Neural cell (in vitro differentiated cells): ENCODE results near the gene TOGARAM1. TPM values are rescaled to one million over a fixed set of nuclear protein-coding genes. Genes with fewer than 3 reads are reported as not detected.

Experiments used
- H2AFZ ChIP-seq: fragments of 200-600, 300-800 bp; sonication (generic), shearing (Covaris generic); 2 replicates; pipeline ENCODE4 v1.6.0; 2014; ENCODE audit warnings: low read depth, mild to moderate bottlenecking, antibody characterized with exemption, low read length, moderate library complexity
- H3F3A ChIP-seq: fragments of 200-600 bp; shearing (Covaris generic); 2 replicates; pipeline ENCODE4 v1.6.1; 2016; ENCODE audit warnings: mild to moderate bottlenecking, moderate library complexity, mixed read lengths, antibody characterized with exemption, low read length; ENCODE audit not compliant: insufficient read depth, poor library complexity, severe bottlenecking
- H3K27ac ChIP-seq: fragments of 200-600, 300-800 bp; sonication (generic), shearing (Covaris generic); 2 replicates; pipeline ENCODE4 v1.5.1; 2014; ENCODE audit warnings: mild to moderate bottlenecking, low read length, moderate library complexity
- H3K27me3 ChIP-seq: fragments of 300-800, 200-600 bp; sonication (generic), shearing (Covaris generic); 2 replicates; pipeline ENCODE4 v1.6.0; 2014; ENCODE audit warnings: mild to moderate bottlenecking, low read depth, low read length, moderate library complexity; ENCODE audit not compliant: insufficient read depth
- H3K36me3 ChIP-seq: fragments of 300-800, 200-600 bp; sonication (generic), shearing (Covaris generic); 2 replicates; pipeline ENCODE4 v1.5.1; 2014; ENCODE audit warnings: mild to moderate bottlenecking, antibody characterized with exemption, low read length, moderate library complexity; ENCODE audit not compliant: insufficient read depth
- H3K4me2 ChIP-seq: fragments of 300-800, 200-600 bp; sonication (generic), shearing (Covaris generic); 2 replicates; pipeline ENCODE4 v1.6.0; 2014; ENCODE audit warnings: mild to moderate bottlenecking, low read length
- H3K4me3 ChIP-seq: fragments of 300-800, 200-600 bp; sonication (generic), shearing (Covaris generic); 2 replicates; pipeline ENCODE4 v1.5.1; 2014; ENCODE audit warnings: mild to moderate bottlenecking, low read length, moderate library complexity
- H3K79me2 ChIP-seq: fragments of 200-600 bp; shearing (Covaris generic); replicated peaks from 2 replicates; pipeline ENCODE4 v1.6.0; 2014; ENCODE audit warnings: mild to moderate bottlenecking, low read length, moderate library complexity; ENCODE audit not compliant: insufficient read depth
- H3K9ac ChIP-seq: fragments of 300-800, 200-600 bp; sonication (generic), shearing (Covaris generic); 2 replicates; pipeline ENCODE4 v1.6.1; 2016; ENCODE audit warnings: mild to moderate bottlenecking, low read length, mixed read lengths
- H3K9me2 ChIP-seq: fragments of 200-600 bp; shearing (Covaris generic); 2 replicates; pipeline ENCODE4 v1.6.1; 2016; ENCODE audit warnings: mild to moderate bottlenecking, low read length, mixed read lengths; ENCODE audit not compliant: insufficient read depth
- H3K9me3 ChIP-seq: fragments of 200-600, 300-800 bp; sonication (generic), shearing (Covaris generic); 2 replicates; pipeline ENCODE4 v1.6.1; 2016; ENCODE audit warnings: mild to moderate bottlenecking, mixed run types, low read length, moderate library complexity, mixed read lengths
- H4K20me1 ChIP-seq: fragments of 200-600 bp; shearing (Covaris generic); 2 replicates; pipeline ENCODE4 v1.6.1; 2016; ENCODE audit warnings: mild to moderate bottlenecking, mixed run types; ENCODE audit not compliant: insufficient read depth
- EP300 ChIP-seq: fragments of 450-650 bp; conservative IDR thresholded peaks from 2 replicates; pipeline ENCODE4 v1.6.1; 2014; ENCODE audit warnings: antibody characterized with exemption, mild to moderate bottlenecking, moderate library complexity; ENCODE audit not compliant: poor library complexity, severe bottlenecking
- EZH2 ChIP-seq: fragments of 200-600, 300-800 bp; shearing (Covaris generic), sonication (generic); IDR thresholded peaks from 2 replicates; pipeline ENCODE4 v1.6.1; 2014; ENCODE audit warnings: antibody characterized with exemption, low read length, borderline replicate concordance, mild to moderate bottlenecking; ENCODE audit not compliant: insufficient read depth, poor library complexity, severe bottlenecking
- MXI1 ChIP-seq: fragments of 450-650 bp; conservative IDR thresholded peaks from 2 replicates; pipeline ENCODE4 v1.6.1; 2014; ENCODE audit warnings: antibody characterized with exemption, mild to moderate bottlenecking; ENCODE audit not compliant: poor library complexity, severe bottlenecking
- POLR2AphosphoS5 ChIP-seq: IDR thresholded peaks from 2 replicates; pipeline ENCODE4 v1.6.1; 2012
- RAD21 ChIP-seq: fragments of 450-650 bp; conservative IDR thresholded peaks from 2 replicates; pipeline ENCODE4 v1.6.1; 2014; ENCODE audit warnings: antibody characterized with exemption, mild to moderate bottlenecking, moderate library complexity
- SMC3 ChIP-seq: fragments of 450-650 bp; conservative IDR thresholded peaks from 2 replicates; pipeline ENCODE4 v1.6.1; 2014; ENCODE audit warnings: antibody characterized with exemption, mild to moderate bottlenecking, moderate library complexity; ENCODE audit not compliant: poor library complexity
- TAF1 ChIP-seq: IDR thresholded peaks from 2 replicates; pipeline ENCODE4 v1.6.1; 2012; ENCODE audit warnings: low read depth
- polyA plus RNA-seq: library from polyadenylated mRNA; depleted of rRNA; stranded (reverse); fragments of >200 nt; gene quantifications from 2 replicates; pipeline ENCODE4 v1.2.3, GENCODE V29; 2014
- TF ChIP-seq, protein P1 (sequence below): IDR thresholded peaks from 2 replicates; pipeline ENCODE4 v1.6.1; 2012; ENCODE audit warnings: borderline replicate concordance
- TF ChIP-seq, protein P2 (sequence below): fragments of 450-650 bp; IDR thresholded peaks from 2 replicates; pipeline ENCODE4 v1.5.1; 2014; ENCODE audit warnings: antibody characterized with exemption, mild to moderate bottlenecking, moderate library complexity; ENCODE audit not compliant: poor library complexity, severe bottlenecking

The TOGARAM1 gene
- polyA plus RNA-seq, 1 donor from 2014 or later, result 23.8 TPM

DNA sequence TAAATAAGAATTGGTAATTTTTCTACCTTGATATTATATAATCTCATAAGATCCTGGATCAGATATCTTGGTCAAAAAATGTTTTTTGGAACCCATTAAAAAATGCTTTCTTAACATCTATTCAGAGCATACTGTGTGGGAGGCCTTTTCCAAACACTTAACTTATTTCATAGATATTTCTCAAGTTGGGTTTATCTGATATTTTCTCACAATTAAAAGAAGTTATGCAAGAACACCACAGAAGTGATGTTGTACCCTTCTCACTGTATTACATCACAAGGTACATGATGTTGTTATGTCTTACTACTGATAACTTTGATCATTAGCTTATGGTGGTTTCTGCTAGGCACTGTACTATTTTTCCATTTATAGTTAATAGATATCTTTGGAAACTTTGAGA, 98.6 kb downstream of the TOGARAM1 start:
- Histone ChIP-seq H3K9me2 (no peaks in the 10 kb centered on the region), H3K9ac (no peak overlapping the region), H3K9me3 (no peaks in the 10 kb centered on the region), H3K4me2 (no peak overlapping the region), H2AFZ (no peak overlapping the region), H3K27me3 (no peaks in the 10 kb centered on the region), H3K27ac (no peak overlapping the region), H4K20me1 (no peaks in the 10 kb centered on the region), H3K36me3 (peaks cover 9% of the 10 kb centered on the region), H3K79me2 (no peaks in the 10 kb centered on the region), H3F3A (no peaks in the 10 kb centered on the region), H3K4me3 (no peak overlapping the region)
- TF ChIP-seq, protein P1, sequence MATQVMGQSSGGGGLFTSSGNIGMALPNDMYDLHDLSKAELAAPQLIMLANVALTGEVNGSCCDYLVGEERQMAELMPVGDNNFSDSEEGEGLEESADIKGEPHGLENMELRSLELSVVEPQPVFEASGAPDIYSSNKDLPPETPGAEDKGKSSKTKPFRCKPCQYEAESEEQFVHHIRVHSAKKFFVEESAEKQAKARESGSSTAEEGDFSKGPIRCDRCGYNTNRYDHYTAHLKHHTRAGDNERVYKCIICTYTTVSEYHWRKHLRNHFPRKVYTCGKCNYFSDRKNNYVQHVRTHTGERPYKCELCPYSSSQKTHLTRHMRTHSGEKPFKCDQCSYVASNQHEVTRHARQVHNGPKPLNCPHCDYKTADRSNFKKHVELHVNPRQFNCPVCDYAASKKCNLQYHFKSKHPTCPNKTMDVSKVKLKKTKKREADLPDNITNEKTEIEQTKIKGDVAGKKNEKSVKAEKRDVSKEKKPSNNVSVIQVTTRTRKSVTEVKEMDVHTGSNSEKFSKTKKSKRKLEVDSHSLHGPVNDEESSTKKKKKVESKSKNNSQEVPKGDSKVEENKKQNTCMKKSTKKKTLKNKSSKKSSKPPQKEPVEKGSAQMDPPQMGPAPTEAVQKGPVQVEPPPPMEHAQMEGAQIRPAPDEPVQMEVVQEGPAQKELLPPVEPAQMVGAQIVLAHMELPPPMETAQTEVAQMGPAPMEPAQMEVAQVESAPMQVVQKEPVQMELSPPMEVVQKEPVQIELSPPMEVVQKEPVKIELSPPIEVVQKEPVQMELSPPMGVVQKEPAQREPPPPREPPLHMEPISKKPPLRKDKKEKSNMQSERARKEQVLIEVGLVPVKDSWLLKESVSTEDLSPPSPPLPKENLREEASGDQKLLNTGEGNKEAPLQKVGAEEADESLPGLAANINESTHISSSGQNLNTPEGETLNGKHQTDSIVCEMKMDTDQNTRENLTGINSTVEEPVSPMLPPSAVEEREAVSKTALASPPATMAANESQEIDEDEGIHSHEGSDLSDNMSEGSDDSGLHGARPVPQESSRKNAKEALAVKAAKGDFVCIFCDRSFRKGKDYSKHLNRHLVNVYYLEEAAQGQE, result no peak
- no peak for TF ChIP-seq SMC3
- TF ChIP-seq MXI1, result no peak
- TF ChIP-seq, protein P2, sequence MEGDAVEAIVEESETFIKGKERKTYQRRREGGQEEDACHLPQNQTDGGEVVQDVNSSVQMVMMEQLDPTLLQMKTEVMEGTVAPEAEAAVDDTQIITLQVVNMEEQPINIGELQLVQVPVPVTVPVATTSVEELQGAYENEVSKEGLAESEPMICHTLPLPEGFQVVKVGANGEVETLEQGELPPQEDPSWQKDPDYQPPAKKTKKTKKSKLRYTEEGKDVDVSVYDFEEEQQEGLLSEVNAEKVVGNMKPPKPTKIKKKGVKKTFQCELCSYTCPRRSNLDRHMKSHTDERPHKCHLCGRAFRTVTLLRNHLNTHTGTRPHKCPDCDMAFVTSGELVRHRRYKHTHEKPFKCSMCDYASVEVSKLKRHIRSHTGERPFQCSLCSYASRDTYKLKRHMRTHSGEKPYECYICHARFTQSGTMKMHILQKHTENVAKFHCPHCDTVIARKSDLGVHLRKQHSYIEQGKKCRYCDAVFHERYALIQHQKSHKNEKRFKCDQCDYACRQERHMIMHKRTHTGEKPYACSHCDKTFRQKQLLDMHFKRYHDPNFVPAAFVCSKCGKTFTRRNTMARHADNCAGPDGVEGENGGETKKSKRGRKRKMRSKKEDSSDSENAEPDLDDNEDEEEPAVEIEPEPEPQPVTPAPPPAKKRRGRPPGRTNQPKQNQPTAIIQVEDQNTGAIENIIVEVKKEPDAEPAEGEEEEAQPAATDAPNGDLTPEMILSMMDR, result no peak
- TF ChIP-seq RAD21, result no peak
- no peak for TF ChIP-seq TAF1
- TF ChIP-seq EZH2, result no peak
- TF ChIP-seq POLR2AphosphoS5, result no peak
- TF ChIP-seq EP300, result no peak

DNA sequence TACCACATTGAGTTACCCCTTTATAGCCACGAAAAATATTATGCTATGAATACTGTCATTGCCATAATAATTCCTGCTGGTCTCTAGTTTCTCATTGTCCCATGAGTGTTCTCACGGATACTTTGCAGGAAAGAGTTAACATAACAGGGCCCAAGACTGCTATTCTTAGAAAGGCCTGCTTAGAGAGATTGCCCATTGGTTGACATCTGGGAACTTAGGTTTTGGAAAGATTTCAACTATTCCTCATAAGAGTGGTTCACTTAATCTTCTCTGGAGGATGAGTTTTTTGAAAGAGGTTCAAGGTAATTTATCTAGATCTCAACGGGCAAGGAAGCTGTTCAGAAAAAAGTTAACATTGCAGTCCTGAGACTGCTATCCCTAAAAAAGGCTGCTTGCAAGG, 103.5 kb downstream of the TOGARAM1 start:
- Histone ChIP-seq H3K79me2 (no peaks in the 10 kb centered on the region), H3F3A (no peaks in the 10 kb centered on the region), H3K27ac (no peak overlapping the region), H3K4me2 (no peak overlapping the region), H4K20me1 (no peaks in the 10 kb centered on the region), H3K27me3 (no peaks in the 10 kb centered on the region), H3K4me3 (no peak overlapping the region), H3K36me3 (no peaks in the 10 kb centered on the region), H3K9ac (no peak overlapping the region), H3K9me2 (no peaks in the 10 kb centered on the region), H2AFZ (no peak overlapping the region), H3K9me3 (no peaks in the 10 kb centered on the region)
- no peak for TF ChIP-seq SMC3

DNA sequence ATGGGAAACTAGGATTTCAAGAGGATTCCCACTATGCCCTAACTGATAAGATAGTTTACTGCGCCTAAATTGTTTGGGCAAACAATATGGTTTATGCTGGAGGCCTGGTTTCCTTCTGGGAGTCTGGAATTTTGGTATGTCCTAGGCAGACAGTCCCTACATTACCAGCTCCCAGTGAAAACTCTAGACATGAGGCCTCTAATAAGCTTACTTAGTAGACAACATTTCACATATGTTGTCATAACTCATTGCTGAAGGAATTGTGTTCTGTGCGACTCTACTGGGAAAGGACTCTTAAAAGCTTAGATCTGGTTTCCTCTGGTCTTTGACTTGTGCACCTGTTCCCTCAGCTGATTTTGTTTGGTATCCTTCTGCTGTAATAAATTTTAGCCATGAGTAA, 104.0 kb downstream of the TOGARAM1 start:
- Histone ChIP-seq H2AFZ (no peak overlapping the region), H3K9me3 (no peaks in the 10 kb centered on the region), H3K27me3 (no peaks in the 10 kb centered on the region), H3K9me2 (no peaks in the 10 kb centered on the region), H4K20me1 (no peaks in the 10 kb centered on the region), H3K79me2 (no peaks in the 10 kb centered on the region), H3F3A (no peaks in the 10 kb centered on the region), H3K9ac (no peak overlapping the region), H3K27ac (no peak overlapping the region), H3K36me3 (no peaks in the 10 kb centered on the region), H3K4me2 (no peak overlapping the region), H3K4me3 (no peak overlapping the region)
- TF ChIP-seq, protein P1, result no peak
- TF ChIP-seq TAF1, result no peak
- no peak for TF ChIP-seq RAD21
- no peak for TF ChIP-seq MXI1
- TF ChIP-seq EP300, result no peak
- no peak for TF ChIP-seq POLR2AphosphoS5
- TF ChIP-seq, protein P2, result no peak
- TF ChIP-seq SMC3, result no peak
- no peak for TF ChIP-seq EZH2
